Measurements from ENCODE around the gene IL33. TPM values are rescaled to one million over a fixed set of nuclear protein-coding genes. Genes with fewer than 3 reads are reported as not detected.

IL33 gene
- total and polyA plus RNA-seq, 2 of the 4 experiments (the other 2 are of a cell fraction) = not detected

DNA sequence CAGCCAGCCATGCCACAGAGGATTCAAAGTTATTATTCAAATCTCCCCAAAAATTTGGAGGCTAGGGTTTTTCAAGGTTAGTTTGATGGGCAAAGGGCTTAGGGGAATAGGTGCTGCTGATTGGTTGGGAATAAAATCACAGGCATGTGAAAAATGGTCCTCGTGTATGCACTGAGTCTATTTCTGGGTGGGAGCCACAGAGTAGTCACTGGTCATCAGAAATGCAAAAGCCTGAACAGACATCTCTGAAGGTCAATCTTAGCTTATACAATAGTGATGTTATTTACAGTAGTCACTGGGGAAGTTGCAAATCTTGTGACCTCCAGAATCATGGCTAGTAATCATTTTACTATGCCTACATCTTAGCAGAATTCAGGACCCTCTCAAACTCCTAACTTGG is 1.3 kb downstream of the IL33 start:
- no TSS peak for BruUV-seq (replicated peaks)
- no peak overlapping the region for H4K5ac ChIP-seq (ENCODE audit: low read depth, low read length)
- H2BK5ac ChIP-seq (ENCODE audit: low read depth, low read length, poor library complexity, severe bottlenecking) = no peak overlapping the region
- H3K4ac ChIP-seq (ENCODE audit: low read depth, low read length) = no peak overlapping the region
- no peak overlapping the region for H2AK5ac ChIP-seq (ENCODE audit: low read depth, low read length)
- H3K4me3 ChIP-seq (ENCODE audit: insufficient read depth, low read depth, low read length) = no peak overlapping the region
- DNase-seq = no peak
- H3K9me3 ChIP-seq (ENCODE audit: control insufficient read depth, insufficient read depth, low read length) = no peaks in the 10 kb centered on the region
- no peak overlapping the region for H2BK120ac ChIP-seq (ENCODE audit: low read depth, low read length)
- H3K4me1 ChIP-seq (ENCODE audit: control insufficient read depth, insufficient read depth, low read length) = peaks cover 2% of the 10 kb centered on the region
- H3K9ac ChIP-seq (ENCODE audit: low read depth, low read length) = no peak overlapping the region
- WGBS, 2 experiments (ENCODE audit: extremely low coverage in 2 of 2, insufficient read length in 1 of 2) = no CpG with 5 or more reads among the region's 1 CpG
- no peak overlapping the region for H4K8ac ChIP-seq (ENCODE audit: low read depth in 2 of 2, low read length in 2 of 2)
- H2BK20ac ChIP-seq (ENCODE audit: low read depth, low read length) = no peak overlapping the region
- H3K27ac ChIP-seq (ENCODE audit: insufficient read depth, low read length) = no peak overlapping the region
- ChIA-PET CTCF (no interaction called here), POLR2A (ENCODE audit: unreplicated experiment) (no interaction called here)
- no peak overlapping the region for H2AK9ac ChIP-seq (replicated peaks; ENCODE audit: low read depth, low read length, poor library complexity)
- peaks cover 2% of the 10 kb centered on the region; the same call in 1 of the 2 replicates for H3K27me3 ChIP-seq (ENCODE audit: control insufficient read depth, insufficient read depth, low read length)
- H4K91ac ChIP-seq (ENCODE audit: insufficient read depth, low read depth, low read length) = no peak overlapping the region
- TF ChIP-seq FOS (IDR thresholded peaks at IDR 0.05; ENCODE audit: low read depth, low read length) = no peak
- no peak for TF ChIP-seq MAFK (IDR thresholded peaks at IDR 0.05; ENCODE audit: low read depth, low read length)
- TF ChIP-seq RAD21 (IDR thresholded peaks at IDR 0.05; ENCODE audit: low read length) = no peak
- no peak for TF ChIP-seq BHLHE40 (IDR thresholded peaks at IDR 0.05; ENCODE audit: low read depth, low read length)
- TF ChIP-seq, protein P1, sequence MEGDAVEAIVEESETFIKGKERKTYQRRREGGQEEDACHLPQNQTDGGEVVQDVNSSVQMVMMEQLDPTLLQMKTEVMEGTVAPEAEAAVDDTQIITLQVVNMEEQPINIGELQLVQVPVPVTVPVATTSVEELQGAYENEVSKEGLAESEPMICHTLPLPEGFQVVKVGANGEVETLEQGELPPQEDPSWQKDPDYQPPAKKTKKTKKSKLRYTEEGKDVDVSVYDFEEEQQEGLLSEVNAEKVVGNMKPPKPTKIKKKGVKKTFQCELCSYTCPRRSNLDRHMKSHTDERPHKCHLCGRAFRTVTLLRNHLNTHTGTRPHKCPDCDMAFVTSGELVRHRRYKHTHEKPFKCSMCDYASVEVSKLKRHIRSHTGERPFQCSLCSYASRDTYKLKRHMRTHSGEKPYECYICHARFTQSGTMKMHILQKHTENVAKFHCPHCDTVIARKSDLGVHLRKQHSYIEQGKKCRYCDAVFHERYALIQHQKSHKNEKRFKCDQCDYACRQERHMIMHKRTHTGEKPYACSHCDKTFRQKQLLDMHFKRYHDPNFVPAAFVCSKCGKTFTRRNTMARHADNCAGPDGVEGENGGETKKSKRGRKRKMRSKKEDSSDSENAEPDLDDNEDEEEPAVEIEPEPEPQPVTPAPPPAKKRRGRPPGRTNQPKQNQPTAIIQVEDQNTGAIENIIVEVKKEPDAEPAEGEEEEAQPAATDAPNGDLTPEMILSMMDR (conservative IDR thresholded peaks at IDR 0.05; ENCODE audit: low read depth, low read length) = no peak
- no peak for TF ChIP-seq CHD1 (IDR thresholded peaks at IDR 0.05; ENCODE audit: low read depth, low read length)
- TF ChIP-seq POLR2A (IDR thresholded peaks at IDR 0.05; ENCODE audit: low read depth, low read length) = no peak
- TF ChIP-seq SMC3 (IDR thresholded peaks at IDR 0.05; ENCODE audit: low read depth, low read length) = no peak
- TF ChIP-seq RCOR1 (IDR thresholded peaks at IDR 0.05; ENCODE audit: insufficient replicate concordance, low read length) = no peak
- H3K56ac ChIP-seq (ENCODE audit: extremely low read depth, insufficient read depth, low read length) = no peak overlapping the region
- ATAC-seq (ENCODE audit: low read depth) = no peak
- no peaks in the 10 kb centered on the region for H3K36me3 ChIP-seq (ENCODE audit: control insufficient read depth, insufficient read depth, low read length)
- H2BK15ac ChIP-seq (ENCODE audit: low read depth, low read length) = no peak overlapping the region
- no peak overlapping the region for H3K18ac ChIP-seq (ENCODE audit: low read depth, low read length)
- no peak overlapping the region for H2AFZ ChIP-seq (replicated peaks; ENCODE audit: low read length, poor library complexity)
- no peaks in the 10 kb centered on the region for H3K9me1 ChIP-seq (ENCODE audit: insufficient read depth, low read length)
- dilution Hi-C loops (cut with HindIII; ENCODE audit: low sequenced_read_pairs, unreplicated experiment) = no loop called here
- H3K79me1 ChIP-seq (ENCODE audit: low read depth in 1 of 2, low read length in 2 of 2) = no peaks in the 10 kb centered on the region
- no peak overlapping the region for H3K14ac ChIP-seq (replicated peaks; ENCODE audit: low read depth, low read length)
- intact Hi-C loops (cut with micrococcal nuclease) = no loop called here
- H3K4me2 ChIP-seq (ENCODE audit: low read depth, low read length) = no peak overlapping the region
- H4K20me1 ChIP-seq (ENCODE audit: insufficient read depth, low read length) = no peaks in the 10 kb centered on the region
- in situ Hi-C loops (cut with MboI; ENCODE audit: low sequenced_read_pairs) = no loop called here
- no peak overlapping the region for H3K23ac ChIP-seq (ENCODE audit: low read depth, low read length)

Measured in IMR-90 (cell line).